Measurements from ENCODE around the gene MLLT1.

DNA sequence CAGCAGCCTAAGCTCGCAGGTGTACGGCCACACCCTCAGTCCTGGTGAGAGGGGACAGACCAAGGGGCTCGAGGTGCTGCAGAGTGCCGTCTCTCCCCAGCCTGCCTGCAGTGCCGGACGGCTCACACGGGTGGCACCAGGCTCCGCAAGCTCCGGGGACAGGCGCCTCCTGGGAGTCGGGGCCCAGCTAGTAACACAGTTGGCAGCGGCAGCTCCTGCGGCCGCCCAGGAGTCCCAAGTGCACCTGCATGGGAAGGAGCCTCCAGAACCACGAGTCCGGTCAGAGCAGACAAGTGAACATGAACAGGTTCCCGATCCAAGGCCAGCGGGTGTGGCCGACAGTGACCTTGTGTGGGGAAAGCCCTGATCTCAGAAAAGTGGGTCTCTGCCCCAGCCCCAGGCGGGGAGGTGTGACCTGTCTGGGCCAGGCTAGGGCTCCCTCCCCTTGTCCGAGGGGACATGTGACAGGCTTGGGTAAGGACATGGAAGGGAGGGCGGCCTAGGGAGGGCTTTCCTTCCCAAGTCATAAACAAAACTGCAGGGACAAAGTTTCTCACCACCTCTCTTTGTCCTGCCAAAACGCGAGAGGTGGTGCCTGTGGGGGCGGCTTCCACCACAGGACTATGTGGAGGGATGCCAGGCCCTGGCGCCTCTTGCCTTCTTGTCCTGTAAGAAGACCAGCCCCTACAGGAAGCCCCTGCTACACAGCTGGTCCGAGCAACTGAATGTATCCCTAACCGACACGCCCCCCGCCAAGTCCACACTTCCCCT is 46.5 kb downstream of the MLLT1 start:
- TF ChIP-seq EZH2 (IDR thresholded peaks at IDR 0.05; ENCODE audit: insufficient read depth, poor library complexity, severe bottlenecking), result no peak
- TF ChIP-seq EZH2phosphoT487 (IDR thresholded peaks at IDR 0.05; ENCODE audit: insufficient read depth, low read depth), result no peak

All from GM23248 (cell line).